Stomach (tissue), 4 donors: ENCODE measurements around the gene NFKB2.

ENCODE experiments used
- CTCF ChIP-seq, 7 experiments: fragments of 450-650 bp in 4 of 7; fragments of 200-600 bp in 3 of 7; sonication (generic) in 3 of 7; IDR thresholded peaks; one replicate each; pipeline ENCODE4 v1.5.1; 2016 to 2019; ENCODE audit warnings: antibody characterized with exemption in 7 of 7, control low read depth in 2 of 7, mild to moderate bottlenecking in 1 of 7
- EP300 ChIP-seq: sonication (generic); formaldehyde crosslinking; IDR thresholded peaks from one replicate; pipeline ENCODE4 v1.6.1; 2017; ENCODE audit warnings: antibody characterized with exemption
- POLR2A ChIP-seq, 4 donors: fragments of 450-650 bp; IDR thresholded peaks; one replicate each; pipeline ENCODE4 v1.6.1; 2016; ENCODE audit warnings: antibody characterized with exemption in 4 of 4, control low read depth in 2 of 4, mild to moderate bottlenecking in 1 of 4, moderate library complexity in 1 of 4
- POLR2AphosphoS5 ChIP-seq, 3 donors: sonication (generic); formaldehyde crosslinking; IDR thresholded peaks; one replicate each; pipeline ENCODE4 v1.6.1; 2016; ENCODE audit warnings: antibody characterized with exemption in 3 of 3

- TF ChIP-seq CTCF (IDR thresholded peaks at IDR 0.05) (no peak), POLR2A (IDR thresholded peaks at IDR 0.05) (no peak), POLR2AphosphoS5 (IDR thresholded peaks at IDR 0.05) (no peak), EP300 (no peak)
These were observed 31.3 kb downstream of the NFKB2 start for GRCh38 chr10:102426803-102427287.
